GM23338 (cell line): Measurements from ENCODE around the gene ST3GAL4. TPM values are rescaled to one million over a fixed set of nuclear protein-coding genes. Genes with fewer than 3 reads are reported as not detected.
A peak's percentile ranks its signal among the peaks of the same experiment; 100 is the strongest.

Experiments used
- ATAC-seq: fragments of 200-7000 bp; cut with Tn5 transposase; 3 replicates; pipeline ENCODE4 v1.9.1; 2020
- DNase-seq: peaks from one replicate; pipeline ENCODE4 v3.0.0-alpha.2; 2015; ENCODE audit warnings: low spot score
- H2AFZ ChIP-seq: fragments of 200-600 bp; sonication (generic); 2 replicates; pipeline ENCODE4 v1.8.0; 2016; ENCODE audit warnings: antibody characterized with exemption, mild to moderate bottlenecking, moderate library complexity
- H3F3A ChIP-seq: fragments of 200-600 bp; sonication (generic); replicated peaks from 2 replicates; pipeline ENCODE4 v1.8.0; 2017; ENCODE audit warnings: antibody characterized with exemption, mixed run types, low read depth
- H3K27ac ChIP-seq: fragments of 200-600 bp; sonication (generic); 2 replicates; pipeline ENCODE4 v1.6.1; 2016; ENCODE audit warnings: low read depth
- H3K27me3 ChIP-seq: fragments of 200-600 bp; sonication (generic); 2 replicates; pipeline ENCODE4 v1.8.0; 2016; ENCODE audit warnings: mild to moderate bottlenecking, mixed run types, moderate library complexity; ENCODE audit not compliant: insufficient read depth
- H3K36me3 ChIP-seq: fragments of 200-600 bp; sonication (generic); 2 replicates; pipeline ENCODE4 v1.8.0; 2016; ENCODE audit warnings: mild to moderate bottlenecking; ENCODE audit not compliant: insufficient read depth
- H3K4me1 ChIP-seq: fragments of 200-600 bp; sonication (generic); 2 replicates; pipeline ENCODE4 v1.8.0; 2016; ENCODE audit warnings: mild to moderate bottlenecking, moderate library complexity; ENCODE audit not compliant: insufficient read depth
- H3K4me2 ChIP-seq: fragments of 200-600 bp; sonication (generic); 2 replicates; pipeline ENCODE4 v1.7.1; 2017; ENCODE audit warnings: mixed run types
- H3K4me3 ChIP-seq: fragments of 200-600 bp; sonication (generic); 2 replicates; pipeline ENCODE4 v1.6.1; 2016; ENCODE audit warnings: mixed run types
- H3K79me2 ChIP-seq: fragments of 200-600 bp; sonication (generic); replicated peaks from 2 replicates; pipeline ENCODE4 v1.8.0; 2017; ENCODE audit warnings: mild to moderate bottlenecking; ENCODE audit not compliant: insufficient read depth
- H3K9me2 ChIP-seq: fragments of 200-600 bp; sonication (generic); 2 replicates; pipeline ENCODE4 v1.8.0; 2017; ENCODE audit not compliant: insufficient read depth
- H4K20me1 ChIP-seq: fragments of 200-600 bp; sonication (generic); replicated peaks from 2 replicates; pipeline ENCODE4 v1.8.0; 2017; ENCODE audit warnings: mild to moderate bottlenecking; ENCODE audit not compliant: insufficient read depth
- H3K27ac Mint-ChIP-seq: 2 replicates; pipeline ENCODE4 v1.8.0; 2020; ENCODE audit warnings: inconsistent platforms, mild to moderate bottlenecking, moderate library complexity, mixed read lengths
- H3K27me3 Mint-ChIP-seq: 3 replicates; pipeline ENCODE4 v1.8.0; 2022; ENCODE audit warnings: low read depth, mild to moderate bottlenecking, moderate library complexity, mixed read lengths, inconsistent platforms; ENCODE audit not compliant: insufficient read depth, poor library complexity
- H3K36me3 Mint-ChIP-seq: 3 replicates; pipeline ENCODE4 v1.8.0; 2021; ENCODE audit warnings: low read depth, mild to moderate bottlenecking, inconsistent platforms, moderate library complexity, mixed read lengths
- H3K4me1 Mint-ChIP-seq: 3 replicates; pipeline ENCODE4 v1.8.0; 2020; ENCODE audit warnings: mild to moderate bottlenecking, inconsistent platforms, mixed read lengths
- H3K4me3 Mint-ChIP-seq: 3 replicates; pipeline ENCODE4 v1.8.0; 2021; ENCODE audit warnings: moderate library complexity, mild to moderate bottlenecking, inconsistent platforms, mixed read lengths
- H3K9me3 Mint-ChIP-seq: 3 replicates; pipeline ENCODE4 v1.8.0; 2020; ENCODE audit warnings: moderate library complexity, mild to moderate bottlenecking, inconsistent platforms, mixed read lengths
- EZH2phosphoT487 ChIP-seq: fragments of 200-600 bp; sonication (generic); IDR thresholded peaks from one replicate; pipeline ENCODE4 v1.8.1; 2018; ENCODE audit warnings: antibody characterized with exemption; ENCODE audit not compliant: unreplicated experiment
- NANOG ChIP-seq: IDR thresholded peaks from 2 replicates; pipeline ENCODE4 v1.6.1; 2016; ENCODE audit warnings: antibody characterized with exemption, borderline replicate concordance
- POLR2AphosphoS5 ChIP-seq: IDR thresholded peaks from 2 replicates; pipeline ENCODE4 v1.6.1; 2016; ENCODE audit warnings: antibody characterized with exemption, low read depth
- STAT1 ChIP-seq: IDR thresholded peaks from one replicate; pipeline ENCODE4 v1.6.1; 2016; ENCODE audit warnings: antibody characterized with exemption; ENCODE audit not compliant: unreplicated experiment
- ZNF331 ChIP-seq: fragments of 250-450 bp; sonication (Bioruptor Pico); IDR thresholded peaks from 2 replicates; pipeline ENCODE4 v1.5.0; 2020; ENCODE audit warnings: low read depth, mild to moderate bottlenecking, moderate library complexity
- polyA plus RNA-seq: library from polyadenylated mRNA; unstranded; fragments of >200 nt; fragmentation: Nextera tagmentation; extraction: Ambion mirVana; gene quantifications from 2 replicates; pipeline ENCODE4 v1.2.1, GENCODE V29; 2016
- total RNA-seq: library from RNA; depleted of rRNA; stranded (reverse); fragments of >200 nt; shearing (Covaris generic); gene quantifications from 2 replicates; pipeline ENCODE4 v1.2.3, GENCODE V29; 2014
- TF ChIP-seq, protein P1 (sequence below), 2 experiments: fragments of 200-600 bp in 1 of 2; sonication (generic) in 1 of 2; conservative IDR thresholded peaks; 2 replicates each; pipeline versions ENCODE4 v1.5.1 to v1.6.1; 2016 to 2017; ENCODE audit warnings: antibody characterized with exemption in 2 of 2, low read depth in 2 of 2, mild to moderate bottlenecking in 2 of 2, moderate library complexity in 1 of 2
- TF ChIP-seq, protein P2 (sequence below): IDR thresholded peaks from 2 replicates; pipeline ENCODE4 v1.6.1; 2016; ENCODE audit warnings: antibody characterized with exemption
- TF ChIP-seq, protein P3 (sequence below): fragments of 250-450 bp; sonication (Bioruptor Pico); IDR thresholded peaks from 2 replicates; pipeline ENCODE4 v1.5.0; 2020; ENCODE audit warnings: mild to moderate bottlenecking, moderate library complexity
- TF ChIP-seq, protein P4 (sequence below): IDR thresholded peaks from one replicate; pipeline ENCODE4 v1.6.1; 2018; ENCODE audit warnings: antibody characterized with exemption; ENCODE audit not compliant: unreplicated experiment

Gene ST3GAL4
- total and polyA plus RNA-seq, 2 experiments from 2014 or later, result 10.1 to 28.0 TPM

DNA sequence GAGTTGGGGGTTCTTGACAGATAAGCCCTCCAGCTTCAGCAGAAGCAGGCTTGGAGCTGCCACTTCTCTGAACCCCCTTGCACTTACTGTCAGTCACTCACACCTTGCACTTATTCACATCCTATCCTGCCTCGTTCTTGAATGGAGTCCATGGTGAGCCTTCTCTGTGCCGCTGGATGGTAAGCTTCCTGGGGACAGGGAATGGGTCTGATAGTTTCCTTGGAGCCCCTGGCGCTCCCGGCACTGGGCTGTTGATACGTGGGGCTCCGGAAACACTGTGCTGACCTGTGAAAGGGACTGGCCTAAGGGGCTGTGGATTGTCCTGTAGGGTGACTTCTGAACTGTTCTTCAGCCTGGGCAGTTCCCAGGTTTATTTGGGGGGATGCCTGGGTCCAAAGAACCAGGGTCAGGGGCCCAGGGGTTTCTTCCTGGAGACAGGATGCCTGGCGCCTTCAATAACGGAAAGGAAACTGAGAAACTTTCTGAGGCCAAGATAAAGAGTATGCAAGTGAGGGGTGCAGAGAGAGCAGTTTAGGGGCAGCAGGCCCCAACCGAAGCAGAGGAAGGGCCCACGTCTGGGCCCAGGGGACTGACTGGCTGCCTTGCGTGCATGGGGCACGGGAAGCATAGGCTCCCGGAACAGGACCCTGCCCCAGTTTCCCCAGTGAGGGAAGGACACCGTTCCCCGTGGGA lies 709 bp upstream of the ST3GAL4 start:
- no peaks in the 10 kb centered on the region for H3K27me3 ChIP-seq
- peak overlapping the region; percentile 93 for H3K4me2 ChIP-seq
- H3K27ac ChIP-seq, result 0 out of 2 replicates have a peak overlapping the region, but pooled peaks have one; percentile 69
- H3K4me3 ChIP-seq, result peak overlapping the region; percentile 88
- peaks cover 43% of the 10 kb centered on the region for H3K4me1 ChIP-seq
- H3K36me3 Mint-ChIP-seq, result peaks cover 4% of the 10 kb centered on the region
- H3K79me2 ChIP-seq, result peaks cover 76% of the 10 kb centered on the region
- H3K4me1 Mint-ChIP-seq, result peaks cover 61% of the 10 kb centered on the region
- peaks cover 11% of the 10 kb centered on the region for H3K27me3 Mint-ChIP-seq
- peak overlapping the region; percentile 59; the same call in 1 of the 2 replicates for H2AFZ ChIP-seq
- 0 out of 2 replicates have a peak, but pooled peaks cover 2% of the 10 kb centered on the region for H3K9me2 ChIP-seq
- 0 out of 2 replicates have a peak, but pooled peaks cover 3% of the 10 kb centered on the region for H3F3A ChIP-seq
- H3K27ac Mint-ChIP-seq, result peak overlapping the region; percentile 61
- TF ChIP-seq, protein P1, sequence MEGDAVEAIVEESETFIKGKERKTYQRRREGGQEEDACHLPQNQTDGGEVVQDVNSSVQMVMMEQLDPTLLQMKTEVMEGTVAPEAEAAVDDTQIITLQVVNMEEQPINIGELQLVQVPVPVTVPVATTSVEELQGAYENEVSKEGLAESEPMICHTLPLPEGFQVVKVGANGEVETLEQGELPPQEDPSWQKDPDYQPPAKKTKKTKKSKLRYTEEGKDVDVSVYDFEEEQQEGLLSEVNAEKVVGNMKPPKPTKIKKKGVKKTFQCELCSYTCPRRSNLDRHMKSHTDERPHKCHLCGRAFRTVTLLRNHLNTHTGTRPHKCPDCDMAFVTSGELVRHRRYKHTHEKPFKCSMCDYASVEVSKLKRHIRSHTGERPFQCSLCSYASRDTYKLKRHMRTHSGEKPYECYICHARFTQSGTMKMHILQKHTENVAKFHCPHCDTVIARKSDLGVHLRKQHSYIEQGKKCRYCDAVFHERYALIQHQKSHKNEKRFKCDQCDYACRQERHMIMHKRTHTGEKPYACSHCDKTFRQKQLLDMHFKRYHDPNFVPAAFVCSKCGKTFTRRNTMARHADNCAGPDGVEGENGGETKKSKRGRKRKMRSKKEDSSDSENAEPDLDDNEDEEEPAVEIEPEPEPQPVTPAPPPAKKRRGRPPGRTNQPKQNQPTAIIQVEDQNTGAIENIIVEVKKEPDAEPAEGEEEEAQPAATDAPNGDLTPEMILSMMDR (conservative IDR thresholded peaks at IDR 0.05; ENCODE audit: low read depth in 2 of 2), result no peak
- TF ChIP-seq ZNF331 (CRISPR knock-in tag) (no peak), STAT1 (no peak), POLR2AphosphoS5 (no peak), NANOG (no peak), EZH2phosphoT487 (no peak)
- TF ChIP-seq, protein P2, sequence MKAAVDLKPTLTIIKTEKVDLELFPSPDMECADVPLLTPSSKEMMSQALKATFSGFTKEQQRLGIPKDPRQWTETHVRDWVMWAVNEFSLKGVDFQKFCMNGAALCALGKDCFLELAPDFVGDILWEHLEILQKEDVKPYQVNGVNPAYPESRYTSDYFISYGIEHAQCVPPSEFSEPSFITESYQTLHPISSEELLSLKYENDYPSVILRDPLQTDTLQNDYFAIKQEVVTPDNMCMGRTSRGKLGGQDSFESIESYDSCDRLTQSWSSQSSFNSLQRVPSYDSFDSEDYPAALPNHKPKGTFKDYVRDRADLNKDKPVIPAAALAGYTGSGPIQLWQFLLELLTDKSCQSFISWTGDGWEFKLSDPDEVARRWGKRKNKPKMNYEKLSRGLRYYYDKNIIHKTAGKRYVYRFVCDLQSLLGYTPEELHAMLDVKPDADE, result no peak
- TF ChIP-seq, protein P3, sequence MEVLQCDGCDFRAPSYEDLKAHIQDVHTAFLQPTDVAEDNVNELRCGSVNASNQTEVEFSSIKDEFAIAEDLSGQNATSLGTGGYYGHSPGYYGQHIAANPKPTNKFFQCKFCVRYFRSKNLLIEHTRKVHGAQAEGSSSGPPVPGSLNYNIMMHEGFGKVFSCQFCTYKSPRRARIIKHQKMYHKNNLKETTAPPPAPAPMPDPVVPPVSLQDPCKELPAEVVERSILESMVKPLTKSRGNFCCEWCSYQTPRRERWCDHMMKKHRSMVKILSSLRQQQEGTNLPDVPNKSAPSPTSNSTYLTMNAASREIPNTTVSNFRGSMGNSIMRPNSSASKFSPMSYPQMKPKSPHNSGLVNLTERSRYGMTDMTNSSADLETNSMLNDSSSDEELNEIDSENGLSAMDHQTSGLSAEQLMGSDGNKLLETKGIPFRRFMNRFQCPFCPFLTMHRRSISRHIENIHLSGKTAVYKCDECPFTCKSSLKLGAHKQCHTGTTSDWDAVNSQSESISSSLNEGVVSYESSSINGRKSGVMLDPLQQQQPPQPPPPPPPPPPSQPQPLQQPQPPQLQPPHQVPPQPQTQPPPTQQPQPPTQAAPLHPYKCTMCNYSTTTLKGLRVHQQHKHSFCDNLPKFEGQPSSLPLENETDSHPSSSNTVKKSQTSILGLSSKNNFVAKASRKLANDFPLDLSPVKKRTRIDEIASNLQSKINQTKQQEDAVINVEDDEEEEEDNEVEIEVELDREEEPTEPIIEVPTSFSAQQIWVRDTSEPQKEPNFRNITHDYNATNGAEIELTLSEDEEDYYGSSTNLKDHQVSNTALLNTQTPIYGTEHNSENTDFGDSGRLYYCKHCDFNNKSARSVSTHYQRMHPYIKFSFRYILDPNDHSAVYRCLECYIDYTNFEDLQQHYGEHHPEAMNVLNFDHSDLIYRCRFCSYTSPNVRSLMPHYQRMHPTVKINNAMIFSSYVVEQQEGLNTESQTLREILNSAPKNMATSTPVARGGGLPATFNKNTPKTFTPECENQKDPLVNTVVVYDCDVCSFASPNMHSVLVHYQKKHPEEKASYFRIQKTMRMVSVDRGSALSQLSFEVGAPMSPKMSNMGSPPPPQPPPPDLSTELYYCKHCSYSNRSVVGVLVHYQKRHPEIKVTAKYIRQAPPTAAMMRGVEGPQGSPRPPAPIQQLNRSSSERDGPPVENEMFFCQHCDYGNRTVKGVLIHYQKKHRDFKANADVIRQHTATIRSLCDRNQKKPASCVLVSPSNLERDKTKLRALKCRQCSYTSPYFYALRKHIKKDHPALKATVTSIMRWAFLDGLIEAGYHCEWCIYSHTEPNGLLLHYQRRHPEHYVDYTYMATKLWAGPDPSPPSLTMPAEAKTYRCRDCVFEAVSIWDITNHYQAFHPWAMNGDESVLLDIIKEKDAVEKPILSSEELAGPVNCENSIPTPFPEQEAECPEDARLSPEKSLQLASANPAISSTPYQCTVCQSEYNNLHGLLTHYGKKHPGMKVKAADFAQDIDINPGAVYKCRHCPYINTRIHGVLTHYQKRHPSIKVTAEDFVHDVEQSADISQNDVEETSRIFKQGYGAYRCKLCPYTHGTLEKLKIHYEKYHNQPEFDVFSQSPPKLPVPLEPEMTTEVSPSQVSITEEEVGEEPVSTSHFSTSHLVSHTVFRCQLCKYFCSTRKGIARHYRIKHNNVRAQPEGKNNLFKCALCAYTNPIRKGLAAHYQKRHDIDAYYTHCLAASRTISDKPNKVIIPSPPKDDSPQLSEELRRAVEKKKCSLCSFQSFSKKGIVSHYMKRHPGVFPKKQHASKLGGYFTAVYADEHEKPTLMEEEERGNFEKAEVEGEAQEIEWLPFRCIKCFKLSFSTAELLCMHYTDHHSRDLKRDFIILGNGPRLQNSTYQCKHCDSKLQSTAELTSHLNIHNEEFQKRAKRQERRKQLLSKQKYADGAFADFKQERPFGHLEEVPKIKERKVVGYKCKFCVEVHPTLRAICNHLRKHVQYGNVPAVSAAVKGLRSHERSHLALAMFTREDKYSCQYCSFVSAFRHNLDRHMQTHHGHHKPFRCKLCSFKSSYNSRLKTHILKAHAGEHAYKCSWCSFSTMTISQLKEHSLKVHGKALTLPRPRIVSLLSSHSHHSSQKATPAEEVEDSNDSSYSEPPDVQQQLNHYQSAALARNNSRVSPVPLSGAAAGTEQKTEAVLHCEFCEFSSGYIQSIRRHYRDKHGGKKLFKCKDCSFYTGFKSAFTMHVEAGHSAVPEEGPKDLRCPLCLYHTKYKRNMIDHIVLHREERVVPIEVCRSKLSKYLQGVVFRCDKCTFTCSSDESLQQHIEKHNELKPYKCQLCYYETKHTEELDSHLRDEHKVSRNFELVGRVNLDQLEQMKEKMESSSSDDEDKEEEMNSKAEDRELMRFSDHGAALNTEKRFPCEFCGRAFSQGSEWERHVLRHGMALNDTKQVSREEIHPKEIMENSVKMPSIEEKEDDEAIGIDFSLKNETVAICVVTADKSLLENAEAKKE (CRISPR knock-in tag), result no peak
- TF ChIP-seq, protein P4, sequence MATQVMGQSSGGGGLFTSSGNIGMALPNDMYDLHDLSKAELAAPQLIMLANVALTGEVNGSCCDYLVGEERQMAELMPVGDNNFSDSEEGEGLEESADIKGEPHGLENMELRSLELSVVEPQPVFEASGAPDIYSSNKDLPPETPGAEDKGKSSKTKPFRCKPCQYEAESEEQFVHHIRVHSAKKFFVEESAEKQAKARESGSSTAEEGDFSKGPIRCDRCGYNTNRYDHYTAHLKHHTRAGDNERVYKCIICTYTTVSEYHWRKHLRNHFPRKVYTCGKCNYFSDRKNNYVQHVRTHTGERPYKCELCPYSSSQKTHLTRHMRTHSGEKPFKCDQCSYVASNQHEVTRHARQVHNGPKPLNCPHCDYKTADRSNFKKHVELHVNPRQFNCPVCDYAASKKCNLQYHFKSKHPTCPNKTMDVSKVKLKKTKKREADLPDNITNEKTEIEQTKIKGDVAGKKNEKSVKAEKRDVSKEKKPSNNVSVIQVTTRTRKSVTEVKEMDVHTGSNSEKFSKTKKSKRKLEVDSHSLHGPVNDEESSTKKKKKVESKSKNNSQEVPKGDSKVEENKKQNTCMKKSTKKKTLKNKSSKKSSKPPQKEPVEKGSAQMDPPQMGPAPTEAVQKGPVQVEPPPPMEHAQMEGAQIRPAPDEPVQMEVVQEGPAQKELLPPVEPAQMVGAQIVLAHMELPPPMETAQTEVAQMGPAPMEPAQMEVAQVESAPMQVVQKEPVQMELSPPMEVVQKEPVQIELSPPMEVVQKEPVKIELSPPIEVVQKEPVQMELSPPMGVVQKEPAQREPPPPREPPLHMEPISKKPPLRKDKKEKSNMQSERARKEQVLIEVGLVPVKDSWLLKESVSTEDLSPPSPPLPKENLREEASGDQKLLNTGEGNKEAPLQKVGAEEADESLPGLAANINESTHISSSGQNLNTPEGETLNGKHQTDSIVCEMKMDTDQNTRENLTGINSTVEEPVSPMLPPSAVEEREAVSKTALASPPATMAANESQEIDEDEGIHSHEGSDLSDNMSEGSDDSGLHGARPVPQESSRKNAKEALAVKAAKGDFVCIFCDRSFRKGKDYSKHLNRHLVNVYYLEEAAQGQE, result no peak
- peaks cover 3% of the 10 kb centered on the region; the same call in 1 of the 2 replicates for H4K20me1 ChIP-seq
- peak overlapping the region; percentile 87 for H3K4me3 Mint-ChIP-seq
- 0 out of 2 replicates have a peak, but pooled peaks cover 5% of the 10 kb centered on the region for H3K36me3 ChIP-seq
- H3K9me3 Mint-ChIP-seq, result no peaks in the 10 kb centered on the region
- ATAC-seq, result peak; percentile 30
- DNase-seq, result no peak
